ENCODE results near the gene AHDC1. TPM values are rescaled to one million over a fixed set of nuclear protein-coding genes. Genes with fewer than 3 reads are reported as not detected.

The AHDC1 gene
- total and polyA plus RNA-seq, 2 of the 13 experiments (the other 11 are each of a cell fraction or from before 2014, with no cell fraction given): 1.0 to 2.7 TPM

- TF ChIP-seq ZNF687 (CRISPR knock-in tag; IDR thresholded peaks at IDR 0.05) (peak; percentile 100), ZNF34 (CRISPR knock-in tag; IDR thresholded peaks at IDR 0.05; ENCODE audit: borderline replicate concordance) (no peak), ZNF329 (CRISPR knock-in tag; IDR thresholded peaks at IDR 0.05; ENCODE audit: low read depth) (0 out of 2 replicates have a peak, but pooled peaks have one; percentile 11), SPEN (CRISPR knock-in tag; IDR thresholded peaks at IDR 0.05; ENCODE audit: low read depth) (peak; percentile 44), NFATC3 (CRISPR knock-in tag; IDR thresholded peaks at IDR 0.05) (no peak), ZFP36L2 (CRISPR knock-in tag; IDR thresholded peaks at IDR 0.05) (no peak), RNF2 (conservative IDR thresholded peaks at IDR 0.05; ENCODE audit: low read depth) (0 out of 2 replicates have a peak, but pooled peaks have one; percentile 37), ZBTB8A (CRISPR knock-in tag; IDR thresholded peaks at IDR 0.05; ENCODE audit: borderline replicate concordance, low read depth) (no peak), ZNF672 (CRISPR knock-in tag; IDR thresholded peaks at IDR 0.05) (no peak), CHD2 (IDR thresholded peaks at IDR 0.05; ENCODE audit: low read depth, low read length) (no peak), RAD21 (CRISPR knock-in tag; IDR thresholded peaks at IDR 0.05) (no peak), RBM22 (optimal IDR thresholded peaks at IDR 0.05; ENCODE audit: low read length) (no peak), CCDC6 (CRISPR knock-in tag; IDR thresholded peaks at IDR 0.05) (no peak), EZH2 (conservative IDR thresholded peaks at IDR 0.05; ENCODE audit: low read depth, low read length) (no peak), ZNF136 (CRISPR knock-in tag; IDR thresholded peaks at IDR 0.05; ENCODE audit: low read depth) (no peak; the same call in 1 of the 2 replicates), ZNF557 (CRISPR knock-in tag; IDR thresholded peaks at IDR 0.05) (no peak), ZNF619 (CRISPR knock-in tag; IDR thresholded peaks at IDR 0.05) (0 out of 2 replicates have a peak, but pooled peaks have one; percentile 9), GLMP (CRISPR knock-in tag; IDR thresholded peaks at IDR 0.05; ENCODE audit: borderline replicate concordance) (no peak), ATF3 (CRISPR knock-in tag; IDR thresholded peaks at IDR 0.05) (peak; percentile 82), IKZF4 (CRISPR knock-in tag; IDR thresholded peaks at IDR 0.05; ENCODE audit: borderline replicate concordance, low read depth, not compliant biosample characterization) (no peak), CEBPG (CRISPR knock-in tag; IDR thresholded peaks at IDR 0.05) (0 out of 2 replicates have a peak, but pooled peaks have one; percentile 32), RARA (CRISPR knock-in tag; IDR thresholded peaks at IDR 0.05) (peak; percentile 78), ATF6 (CRISPR knock-in tag; conservative IDR thresholded peaks at IDR 0.05) (no peak)
Observed at GRCh38 chr1:27542463-27543273, 61.3 kb downstream of the AHDC1 start (continued).

Measured in HepG2 (cell line).